ENCODE results near the gene STEAP4.
"Not testable (repeated sequence)": the region's sequence is repeated elsewhere in the genome, so short reads cannot be mapped to it uniquely, and the experiment has no call there.

Gene STEAP4

GRCh38 chr7:88268051-88268450 lies 38.6 kb downstream of the STEAP4 start:
- DNase-seq (ENCODE audit: low spot score), result no peak

- no peak for DNase-seq (ENCODE audit: low spot score)
Observed at GRCh38 chr7:88267421-88267820, 39.3 kb downstream of the STEAP4 start.

DNA sequence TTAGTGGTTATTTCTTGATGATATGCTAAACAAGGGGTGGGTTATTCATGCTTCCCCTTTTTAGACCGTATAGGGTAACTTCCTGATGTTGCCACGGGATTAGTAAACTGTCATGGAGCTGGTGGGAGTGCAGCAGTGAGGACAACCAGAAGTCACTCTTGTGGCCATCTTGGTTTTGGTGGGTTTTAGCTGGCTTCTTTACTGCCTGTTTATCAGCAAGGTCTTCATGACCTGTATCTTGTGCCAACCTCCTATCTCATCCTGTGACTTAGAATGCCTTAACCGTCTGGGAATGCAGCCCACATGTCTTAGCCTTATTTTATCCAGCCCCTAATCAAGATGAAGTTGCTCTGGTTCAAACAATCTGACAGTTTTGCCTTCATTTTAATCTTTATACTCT lies 41.7 kb downstream of the STEAP4 start:
- DNase-seq (ENCODE audit: low spot score), result not testable (repeated sequence)

DNA sequence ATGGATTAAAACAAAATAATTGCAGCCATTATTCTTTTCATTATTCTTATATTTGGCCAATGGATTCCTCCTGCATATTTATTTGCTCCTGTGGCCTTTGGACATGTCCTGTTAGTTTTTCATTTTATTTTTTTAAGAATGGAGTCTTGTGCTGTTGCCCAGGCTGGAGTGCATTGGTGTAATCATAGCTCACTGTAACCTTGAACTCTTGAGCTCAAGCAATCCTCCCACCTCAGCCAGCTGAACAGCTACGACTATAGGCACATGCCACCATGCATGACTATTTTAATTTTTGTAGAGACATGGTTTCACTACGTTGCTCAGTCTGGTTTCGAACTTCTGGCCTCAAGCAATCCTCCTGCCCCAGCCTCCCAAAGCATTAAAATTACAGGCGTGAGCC lies 44.1 kb downstream of the STEAP4 start:
- DNase-seq (ENCODE audit: low spot score), result no peak

DNA sequence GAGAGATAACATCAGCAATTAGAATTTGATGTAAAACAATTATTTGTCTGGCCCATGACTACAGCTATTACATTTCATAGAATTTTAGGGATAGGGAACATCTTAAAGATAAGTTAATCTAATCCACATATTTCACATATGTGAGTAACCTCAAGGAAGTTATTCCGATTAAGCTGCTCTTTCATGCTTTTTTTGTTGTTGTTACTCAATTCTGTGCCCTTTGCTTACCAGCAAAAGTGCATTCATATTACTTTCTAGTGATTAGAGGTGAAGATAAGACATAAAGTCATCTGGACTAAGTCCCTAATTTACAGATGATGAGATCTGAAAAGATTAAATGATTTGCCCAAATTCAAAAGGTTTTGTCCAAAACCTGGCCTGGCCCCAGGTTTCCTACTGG lies 46.0 kb downstream of the STEAP4 start:
- no peak for DNase-seq (ENCODE audit: low spot score)

DNA sequence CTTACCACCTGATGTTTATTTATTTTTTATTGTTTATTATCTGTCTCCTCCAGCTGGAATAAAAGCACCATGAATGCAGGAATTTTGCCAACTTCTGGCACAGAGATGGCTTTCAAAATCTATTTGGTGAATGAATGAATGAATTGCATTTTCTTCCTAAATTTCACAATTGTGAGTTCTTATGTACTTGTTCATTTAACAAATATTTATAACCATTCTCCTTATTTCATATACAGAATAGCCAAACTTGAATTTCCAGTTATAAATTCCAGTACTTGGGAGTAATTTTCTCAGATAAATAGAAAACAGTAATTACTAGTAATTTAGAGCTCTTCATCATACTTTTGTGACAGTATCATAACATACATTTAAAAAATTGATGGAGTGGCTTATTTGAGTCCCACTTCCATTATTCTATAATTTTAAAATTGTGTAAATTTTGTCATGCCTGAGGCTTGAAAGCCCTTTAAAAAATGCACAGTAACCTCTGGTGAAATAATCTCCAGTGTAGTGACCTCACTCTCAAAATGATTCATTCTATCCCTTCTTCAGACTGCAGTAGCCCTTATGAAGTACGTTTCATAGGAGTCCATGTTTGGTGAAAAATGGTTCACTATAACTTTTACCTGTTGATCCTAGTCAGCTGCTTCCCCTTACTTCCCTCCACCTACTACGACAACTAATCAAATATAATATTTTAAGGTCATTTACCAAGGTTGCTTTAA lies 46.9 kb downstream of the STEAP4 start:
- DNase-seq (ENCODE audit: low spot score), result no peak

GRCh38 chr7:88258296-88258695 lies 48.4 kb downstream of the STEAP4 start:
- DNase-seq (ENCODE audit: low spot score), result not testable (repeated sequence)

GRCh38 chr7:88256906-88257305 lies 49.8 kb downstream of the STEAP4 start:
- DNase-seq (ENCODE audit: low spot score), result no peak

DNA sequence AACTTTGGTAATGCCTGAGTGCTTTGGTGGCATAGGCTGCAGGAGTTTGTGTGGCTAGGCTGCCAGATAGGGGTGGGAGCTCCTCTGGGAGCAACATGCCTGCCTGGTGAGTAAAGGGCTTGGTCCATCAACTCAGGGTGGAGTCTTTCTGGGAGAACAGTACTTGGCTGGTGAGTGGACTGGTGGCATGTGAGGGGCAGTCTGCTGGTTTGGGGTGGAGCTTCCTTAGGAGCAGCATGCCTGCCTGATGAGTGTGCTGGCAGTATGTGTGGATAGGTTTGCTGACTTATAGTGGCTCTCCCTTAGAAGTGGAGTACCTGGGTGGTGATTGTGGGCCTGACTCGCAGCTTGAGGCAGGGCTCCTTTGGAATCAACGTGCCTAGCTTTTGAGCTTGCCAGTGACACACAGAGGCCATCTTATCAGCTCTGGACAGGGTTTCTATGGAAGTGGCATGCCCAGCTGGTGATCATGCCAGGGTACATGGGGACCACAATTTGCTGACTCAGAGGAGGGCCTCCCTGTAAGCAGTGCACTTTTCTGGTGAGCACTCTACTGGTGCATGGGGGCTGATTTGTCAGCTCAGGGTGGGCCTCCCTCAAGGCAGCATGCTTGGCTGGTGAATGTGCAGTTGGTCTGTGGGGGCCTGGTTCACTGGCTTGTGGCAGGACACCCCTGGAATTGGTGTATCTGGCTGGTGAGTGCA lies 51.8 kb downstream of the STEAP4 start:
- peak; percentile 31 for DNase-seq (ENCODE audit: low spot score)

- DNase-seq (ENCODE audit: low spot score), result no peak
Observed at GRCh38 chr7:88253640-88254039, 53.1 kb downstream of the STEAP4 start.

- no peak for DNase-seq (ENCODE audit: low spot score)
Observed at GRCh38 chr7:88244258-88244657, 62.4 kb downstream of the STEAP4 start.

DNA sequence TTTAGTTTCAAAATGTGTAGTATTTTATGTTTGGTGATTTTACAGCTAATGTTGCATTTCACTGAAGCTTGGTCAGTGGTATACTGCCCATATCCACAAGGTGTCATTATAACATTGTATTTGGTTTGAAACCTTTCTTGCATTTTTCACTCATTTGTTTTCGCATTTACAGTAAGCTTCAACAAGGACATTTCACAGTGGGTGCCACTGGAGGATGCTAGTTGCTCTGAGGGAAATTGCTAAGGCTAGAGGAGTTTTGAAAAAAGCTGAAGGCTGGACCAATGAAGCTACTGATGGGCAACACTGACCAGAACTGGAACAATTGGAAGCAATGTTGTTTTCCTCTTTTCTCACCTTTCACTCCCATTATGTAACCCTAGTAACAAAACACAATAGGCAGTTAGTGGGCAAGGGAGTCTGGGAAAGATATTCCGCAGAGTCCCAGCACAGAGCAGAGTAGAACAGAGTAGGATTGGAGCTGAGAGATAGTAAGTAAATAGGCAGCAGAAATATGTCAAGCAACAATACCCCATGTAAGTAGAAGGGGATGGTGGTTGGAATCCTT lies 63.3 kb downstream of the STEAP4 start:
- DNase-seq (ENCODE audit: low spot score), result peak; percentile 54

- DNase-seq (ENCODE audit: low spot score), result no peak
Observed at GRCh38 chr7:88239852-88240251, 66.8 kb downstream of the STEAP4 start.

- DNase-seq (ENCODE audit: low spot score), result no peak
Observed at GRCh38 chr7:88233828-88234227, 72.9 kb downstream of the STEAP4 start.

DNA sequence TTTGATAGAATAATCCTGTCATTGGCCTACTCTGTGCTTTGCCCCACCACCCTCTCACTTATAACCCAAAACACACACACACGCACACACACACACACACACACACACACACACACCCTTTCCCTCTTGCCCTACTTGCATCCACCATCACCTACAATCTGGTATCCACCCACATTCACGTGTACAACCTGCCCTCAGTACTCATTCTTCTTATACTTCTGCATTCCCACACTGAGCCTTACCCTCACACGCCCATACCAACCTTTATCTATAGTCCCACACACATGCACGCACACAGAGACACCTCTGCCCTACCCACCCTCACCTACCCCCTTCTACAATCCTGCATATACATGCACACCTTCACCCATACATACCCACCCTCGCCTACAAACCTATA lies 76.0 kb downstream of the STEAP4 start:
- DNase-seq (ENCODE audit: low spot score), result no peak

- no peak for DNase-seq (ENCODE audit: low spot score)
Observed at GRCh38 chr7:88229302-88229995, 77.2 kb downstream of the STEAP4 start.

- no peak for DNase-seq (ENCODE audit: low spot score)
Observed at GRCh38 chr7:88226886-88227516, 79.7 kb downstream of the STEAP4 start.

- no peak for DNase-seq (ENCODE audit: low spot score)
Observed at GRCh38 chr7:88226201-88226600, 80.5 kb downstream of the STEAP4 start.

DNA sequence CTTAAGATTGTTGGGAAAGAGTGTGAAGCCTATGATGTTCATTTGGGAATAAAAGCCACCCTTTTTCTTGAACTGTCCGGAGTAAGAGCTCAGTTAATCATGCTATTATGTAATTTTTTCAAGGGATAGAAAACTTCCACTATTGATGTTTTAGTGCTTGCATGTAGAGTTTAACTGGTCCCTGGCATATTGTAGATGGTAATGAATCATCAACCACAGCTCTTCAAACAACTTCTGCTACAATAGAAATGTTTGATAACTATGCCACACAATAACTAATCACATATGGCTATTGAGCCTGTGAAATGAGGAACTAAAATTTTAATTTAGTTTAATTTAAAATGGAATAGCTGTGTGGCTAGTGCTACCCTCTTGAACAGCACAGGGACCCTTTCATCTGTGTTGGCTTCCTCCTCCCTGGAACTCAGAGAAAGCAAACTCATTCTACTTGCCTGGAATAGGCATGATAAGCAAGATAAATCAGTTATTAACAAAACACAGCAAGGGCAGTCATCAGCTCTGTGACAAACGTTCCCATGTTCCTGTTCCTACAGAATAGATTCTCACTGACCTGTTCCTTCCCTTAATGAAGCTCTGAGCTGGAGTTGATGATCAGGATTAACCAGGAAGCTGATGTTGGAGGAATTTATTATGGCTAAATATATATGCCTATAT lies 82.0 kb downstream of the STEAP4 start:
- DNase-seq (ENCODE audit: low spot score), result no peak

- no peak for DNase-seq (ENCODE audit: low spot score)
Observed at GRCh38 chr7:88223265-88223664, 83.4 kb downstream of the STEAP4 start.

All from iPS-NIHi11 (cell line).